NCI-H1092 treated with DMSO at 0.1 percent for 48 hours (cell line): ENCODE measurements around the gene C1QA.
A peak's percentile ranks its signal among the peaks of the same experiment; 100 is the strongest.

Source experiments
- DNase-seq: peaks from one replicate; lab custom pipeline; 2025; lab: John Stamatoyannopoulos, UW

Gene C1QA

DNA sequence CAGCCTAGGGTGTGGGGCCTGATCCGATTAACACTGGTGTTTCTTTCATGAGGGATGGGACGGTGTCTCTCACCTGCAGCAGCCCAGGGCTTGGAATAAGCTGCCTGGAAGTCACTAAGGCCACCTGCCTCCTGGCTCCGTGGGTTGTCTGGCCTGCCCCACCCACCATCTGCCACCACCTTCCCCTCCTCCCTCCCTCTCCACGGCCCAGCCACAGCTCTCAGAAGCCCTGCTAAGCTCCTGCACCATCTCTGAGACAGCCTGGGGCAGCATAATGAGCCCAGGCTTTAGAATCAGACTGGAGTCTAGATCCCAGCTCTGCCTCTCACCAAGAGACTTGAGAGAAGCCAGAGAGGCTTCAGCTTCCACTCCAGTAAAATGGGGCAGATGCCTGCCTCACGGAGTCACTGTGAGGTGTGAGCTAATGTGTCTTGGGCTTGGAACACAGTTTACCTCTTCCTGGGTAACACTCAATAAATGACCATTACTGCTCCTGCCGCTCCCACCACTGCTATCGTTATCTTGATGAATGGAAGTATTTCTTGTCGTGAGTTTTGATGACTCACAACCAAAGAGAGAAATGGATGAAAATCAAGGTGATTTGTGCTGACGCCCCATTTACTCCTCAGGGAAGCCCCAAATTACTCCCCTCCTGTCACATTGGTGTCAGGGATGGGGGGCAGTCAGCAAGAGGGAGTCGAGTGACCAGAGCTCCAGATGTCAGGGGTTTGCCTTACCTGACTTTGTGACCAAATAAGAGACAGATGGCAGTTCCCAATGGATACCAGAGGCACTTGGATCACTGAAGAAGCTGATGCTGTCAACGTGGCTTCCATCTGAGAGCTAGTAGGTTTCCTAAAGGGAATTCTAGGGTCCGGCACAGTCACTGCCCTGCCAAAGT lies 23.5 kb upstream of the C1QA start:
- peak; percentile 33 for DNase-seq

GRCh38 chr1:22613572-22613918 lies 22.9 kb upstream of the C1QA start:
- DNase-seq, result no peak

DNA sequence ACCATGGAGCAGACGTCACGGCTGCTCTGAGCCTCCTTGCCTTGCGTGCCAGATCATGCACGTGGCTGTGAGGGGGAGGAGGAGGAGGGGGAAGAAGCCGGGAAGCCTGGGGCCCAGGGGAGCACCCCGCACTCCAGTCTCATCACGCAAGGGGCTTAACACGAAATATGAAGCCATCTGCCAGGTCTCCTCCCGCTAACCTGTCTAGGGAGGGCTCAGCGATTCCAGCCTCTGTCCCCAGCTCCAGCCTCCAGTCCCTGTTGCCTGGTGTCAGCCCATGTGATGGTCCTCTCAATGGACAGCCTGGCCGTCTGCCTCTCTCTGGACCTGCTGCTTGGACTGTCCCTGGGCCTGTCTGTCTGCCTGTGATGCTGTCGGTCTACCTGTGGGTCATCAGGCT lies 22.5 kb upstream of the C1QA start:
- DNase-seq, result no peak

- no peak for DNase-seq
These were observed 20.5 kb upstream of the C1QA start for GRCh38 chr1:22615886-22616285.

- DNase-seq, result no peak
These were observed 19.9 kb upstream of the C1QA start for GRCh38 chr1:22616571-22616970.

- peak; percentile 82 for DNase-seq
These were observed 18.4 kb upstream of the C1QA start for GRCh38 chr1:22618056-22618455.

GRCh38 chr1:22619252-22619651 lies 17.2 kb upstream of the C1QA start:
- no peak for DNase-seq

- no peak for DNase-seq
These were observed 16.6 kb upstream of the C1QA start for GRCh38 chr1:22619798-22620197.

- DNase-seq, result no peak
These were observed 14.7 kb upstream of the C1QA start for GRCh38 chr1:22621761-22622160.

DNA sequence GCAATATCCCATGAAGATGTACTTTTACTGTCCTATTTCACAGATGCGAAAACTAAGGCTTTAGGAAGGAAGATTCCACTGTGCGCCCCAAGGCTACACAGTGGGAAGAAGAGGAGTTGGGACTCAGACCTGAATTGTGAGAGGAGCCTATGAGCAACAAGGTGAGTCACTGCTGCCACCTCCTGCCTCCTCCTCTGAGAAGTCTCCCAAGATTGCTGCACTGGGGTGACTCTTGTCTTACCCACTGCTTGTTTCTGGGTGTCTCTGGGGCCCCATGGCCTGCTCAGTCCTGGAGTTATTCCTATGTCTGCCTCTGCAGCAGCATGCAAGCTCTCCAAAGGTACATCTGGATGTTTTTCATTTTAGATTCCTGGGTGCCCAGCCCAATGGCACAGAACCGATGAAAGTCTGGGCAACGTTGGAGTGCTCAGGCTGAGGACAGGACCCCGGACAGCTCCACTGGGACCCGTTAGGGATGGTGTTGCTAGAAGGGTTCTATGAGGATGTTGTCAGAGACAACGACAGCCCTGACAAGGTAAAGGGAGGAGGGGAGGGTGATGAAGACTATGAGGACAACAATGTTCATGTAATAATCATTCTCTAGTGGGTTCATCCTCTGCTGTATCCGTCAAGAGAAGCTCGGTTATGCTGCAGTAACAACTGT lies 11.0 kb upstream of the C1QA start:
- DNase-seq, result no peak

- DNase-seq, result no peak
These were observed 9.9 kb upstream of the C1QA start for GRCh38 chr1:22626237-22627157.

GRCh38 chr1:22627331-22627730 lies 9.1 kb upstream of the C1QA start:
- peak; percentile 91 for DNase-seq

DNA sequence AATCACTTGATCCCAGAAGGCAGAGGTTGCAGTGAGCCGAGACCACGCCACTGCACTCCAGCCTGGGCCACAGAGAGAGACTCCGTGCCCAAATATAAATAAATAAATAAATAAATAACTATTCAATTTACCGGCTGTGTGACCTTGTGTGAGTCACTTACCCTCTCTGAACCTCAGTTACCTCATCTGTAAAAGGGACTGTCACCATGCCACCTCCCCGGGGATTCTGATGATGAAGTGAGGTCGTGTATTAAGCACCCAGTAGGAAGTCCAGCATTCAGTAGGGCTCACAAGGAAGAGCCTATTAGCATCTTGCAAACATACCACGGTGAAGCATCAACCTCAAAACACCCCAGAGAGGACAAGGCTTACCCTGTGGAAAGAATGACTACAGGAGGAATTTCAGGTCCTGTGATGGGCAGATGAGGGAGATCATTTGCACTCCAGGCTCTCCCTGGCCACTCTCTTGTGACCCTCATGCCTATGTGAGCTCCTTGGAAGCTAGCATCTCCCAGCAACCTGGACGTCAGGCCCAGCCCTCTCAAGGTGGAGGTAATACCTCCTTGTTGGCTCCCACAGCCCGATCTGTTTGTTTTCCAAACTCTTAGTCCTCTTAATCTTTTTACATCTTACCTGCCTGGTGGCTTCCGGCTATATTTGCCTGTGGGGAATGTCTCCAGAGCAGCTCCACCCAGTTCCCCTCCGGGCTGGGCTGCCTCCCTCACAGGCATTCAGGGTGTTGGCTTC lies 7.6 kb upstream of the C1QA start:
- no peak for DNase-seq

- no peak for DNase-seq
These were observed 6.5 kb upstream of the C1QA start for GRCh38 chr1:22629886-22630285.

- no peak for DNase-seq
These were observed 2.5 kb upstream of the C1QA start for GRCh38 chr1:22633697-22634463.

- no peak for DNase-seq
These were observed 992 bp upstream of the C1QA start for GRCh38 chr1:22635436-22635835.

GRCh38 chr1:22636927-22637326 lies 499 bp downstream of the C1QA start:
- DNase-seq, result peak; percentile 72

- no peak for DNase-seq
These were observed 1.5 kb downstream of the C1QA start for GRCh38 chr1:22637907-22638445.

DNA sequence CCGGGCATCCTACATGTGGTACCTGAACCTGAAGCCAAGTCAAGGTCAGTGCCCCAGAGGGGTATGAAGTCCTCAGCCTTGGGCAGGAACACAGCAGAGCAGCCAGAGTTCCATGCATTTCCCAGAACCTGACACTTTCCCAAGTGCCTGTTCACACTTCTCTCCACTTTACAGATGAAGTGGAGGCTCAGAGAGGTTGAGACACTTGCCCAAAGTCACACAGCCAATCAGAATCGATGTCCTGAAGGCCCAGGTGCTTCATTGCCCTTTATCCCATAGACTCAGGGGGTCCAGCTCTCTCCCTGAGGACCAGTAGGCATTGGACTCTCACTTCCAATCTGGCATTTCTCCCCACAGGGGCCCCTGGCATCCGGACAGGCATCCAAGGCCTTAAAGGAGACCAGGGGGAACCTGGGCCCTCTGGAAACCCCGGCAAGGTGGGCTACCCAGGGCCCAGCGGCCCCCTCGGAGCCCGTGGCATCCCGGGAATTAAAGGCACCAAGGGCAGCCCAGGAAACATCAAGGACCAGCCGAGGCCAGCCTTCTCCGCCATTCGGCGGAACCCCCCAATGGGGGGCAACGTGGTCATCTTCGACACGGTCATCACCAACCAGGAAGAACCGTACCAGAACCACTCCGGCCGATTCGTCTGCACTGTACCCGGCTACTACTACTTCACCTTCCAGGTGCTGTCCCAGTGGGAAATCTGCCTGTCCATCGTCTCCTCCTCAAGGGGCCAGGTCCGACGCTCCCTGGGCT lies 2.2 kb downstream of the C1QA start:
- no peak for DNase-seq

DNA sequence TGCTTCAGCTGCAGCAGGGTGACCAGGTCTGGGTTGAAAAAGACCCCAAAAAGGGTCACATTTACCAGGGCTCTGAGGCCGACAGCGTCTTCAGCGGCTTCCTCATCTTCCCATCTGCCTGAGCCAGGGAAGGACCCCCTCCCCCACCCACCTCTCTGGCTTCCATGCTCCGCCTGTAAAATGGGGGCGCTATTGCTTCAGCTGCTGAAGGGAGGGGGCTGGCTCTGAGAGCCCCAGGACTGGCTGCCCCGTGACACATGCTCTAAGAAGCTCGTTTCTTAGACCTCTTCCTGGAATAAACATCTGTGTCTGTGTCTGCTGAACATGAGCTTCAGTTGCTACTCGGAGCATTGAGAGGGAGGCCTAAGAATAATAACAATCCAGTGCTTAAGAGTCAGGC lies 2.9 kb downstream of the C1QA start:
- no peak for DNase-seq
